ENCODE measurements around the gene MAP2.
"Not testable (repeated sequence)": the region's sequence is repeated elsewhere in the genome, so short reads cannot be mapped to it uniquely, and the experiment has no call there.

Gene MAP2

DNA sequence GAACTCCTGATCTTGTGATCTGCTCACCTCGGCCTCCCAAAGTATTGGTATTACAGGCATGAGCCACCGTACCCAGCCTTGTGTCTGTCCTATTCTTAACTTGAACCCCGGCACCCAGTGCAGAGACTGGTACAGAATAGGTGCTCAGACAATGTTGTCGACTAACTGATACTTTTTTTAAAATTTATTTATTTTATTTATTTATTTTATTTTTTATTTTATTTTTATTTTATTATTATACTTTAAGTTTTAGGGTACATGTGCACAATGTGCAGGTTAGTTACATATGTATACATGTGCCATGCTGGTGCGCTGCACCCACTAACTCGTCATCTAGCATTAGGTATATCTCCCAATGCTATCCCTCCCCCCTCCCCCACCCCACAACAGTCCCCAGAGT, 174.4 kb downstream of the MAP2 start:
- not testable (repeated sequence) for DNase-seq

DNA sequence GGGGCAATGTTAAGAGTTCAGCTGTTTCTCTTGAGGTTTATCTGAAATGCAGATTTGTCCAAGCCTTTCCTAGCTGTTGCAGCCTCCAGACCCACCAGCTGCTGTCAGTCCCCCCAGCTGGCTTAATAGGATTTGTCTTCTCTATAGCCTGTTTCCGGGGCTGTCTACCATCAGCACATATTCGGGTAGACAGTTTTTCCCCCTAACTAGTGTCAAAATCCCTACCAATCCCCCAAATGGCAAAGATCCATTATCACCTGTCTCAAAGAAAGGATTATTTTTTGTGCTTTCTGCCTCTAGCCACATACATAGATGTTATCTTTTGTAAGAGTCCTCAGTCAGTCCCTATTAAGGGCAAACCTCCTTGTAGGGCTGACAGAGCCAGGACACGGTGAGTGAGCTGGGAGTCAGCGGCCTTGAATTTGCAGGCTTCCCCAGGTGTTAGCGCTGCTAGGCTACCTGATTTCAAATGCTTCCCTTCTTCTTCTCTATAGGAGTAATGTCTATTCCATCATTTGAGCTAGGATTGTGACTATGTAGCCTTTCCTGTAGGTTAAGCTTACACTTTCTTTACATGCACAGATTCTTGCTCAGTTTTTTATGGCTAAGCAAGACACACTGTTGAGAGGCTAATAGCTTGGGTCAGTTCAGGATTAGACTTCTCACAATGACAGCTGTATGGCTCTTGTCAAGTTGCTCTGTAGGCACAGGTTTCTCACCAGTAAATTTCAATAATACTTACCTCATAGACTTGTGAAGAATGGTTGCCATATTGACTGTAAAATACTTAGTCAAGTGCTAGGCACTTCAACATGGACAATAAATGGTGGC, 176.7 kb downstream of the MAP2 start:
- no peak for DNase-seq

DNA sequence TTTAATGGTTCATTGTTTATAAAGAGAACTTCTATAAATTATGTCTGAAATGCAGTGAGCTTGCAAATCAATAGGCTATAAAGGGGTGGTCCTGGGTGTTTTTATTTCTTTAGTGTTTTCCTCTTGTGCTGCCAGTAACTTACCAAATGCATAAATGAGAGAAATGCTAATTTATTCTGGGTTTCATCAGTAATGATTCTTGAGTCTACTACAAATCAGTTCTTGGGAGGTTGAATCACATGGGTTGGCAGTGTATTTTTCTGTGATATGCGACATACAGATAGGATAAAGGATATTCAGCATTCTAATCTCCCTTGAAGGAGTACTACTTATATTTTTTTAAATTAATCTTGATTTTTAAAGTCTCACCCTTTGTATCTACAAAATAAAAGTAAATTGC, 177.7 kb downstream of the MAP2 start:
- DNase-seq = no peak

DNA sequence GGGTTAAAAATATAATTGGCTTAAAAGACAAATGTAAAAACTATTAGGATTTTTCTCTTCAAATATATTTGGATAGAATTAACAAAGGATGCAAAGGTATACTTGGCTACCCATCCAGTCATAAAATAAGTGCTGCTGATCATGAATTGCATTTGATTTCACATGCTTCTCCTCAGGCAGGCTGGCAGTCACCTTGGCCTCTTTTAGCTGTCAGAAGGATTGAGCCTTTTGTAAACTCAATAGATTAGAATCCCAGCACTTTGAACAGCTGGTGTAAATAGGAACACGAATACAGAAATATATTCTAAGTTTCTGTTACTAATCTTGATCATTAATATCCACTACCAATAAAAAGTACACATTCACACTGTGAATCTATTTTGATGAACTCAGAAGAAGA, 178.4 kb downstream of the MAP2 start:
- DNase-seq = no peak

DNA sequence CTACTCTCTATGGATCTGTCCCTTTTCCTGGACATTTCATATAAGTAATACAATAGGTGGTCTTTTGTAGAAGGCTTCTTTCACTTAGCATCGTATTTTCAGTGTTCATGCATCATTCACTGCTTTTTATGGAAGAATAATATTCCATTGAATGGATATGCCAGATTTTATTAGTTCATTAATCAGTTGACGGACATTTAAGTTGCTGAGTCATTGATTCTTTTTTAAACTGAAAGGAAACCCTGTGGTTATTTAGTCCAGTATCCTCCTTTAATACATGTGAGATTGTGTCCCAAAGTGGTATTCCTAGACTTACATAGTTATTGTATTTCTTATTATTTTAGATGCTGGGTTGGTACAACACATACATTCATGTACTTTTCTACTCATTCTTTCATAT, 185.7 kb downstream of the MAP2 start:
- no peak for DNase-seq

DNA sequence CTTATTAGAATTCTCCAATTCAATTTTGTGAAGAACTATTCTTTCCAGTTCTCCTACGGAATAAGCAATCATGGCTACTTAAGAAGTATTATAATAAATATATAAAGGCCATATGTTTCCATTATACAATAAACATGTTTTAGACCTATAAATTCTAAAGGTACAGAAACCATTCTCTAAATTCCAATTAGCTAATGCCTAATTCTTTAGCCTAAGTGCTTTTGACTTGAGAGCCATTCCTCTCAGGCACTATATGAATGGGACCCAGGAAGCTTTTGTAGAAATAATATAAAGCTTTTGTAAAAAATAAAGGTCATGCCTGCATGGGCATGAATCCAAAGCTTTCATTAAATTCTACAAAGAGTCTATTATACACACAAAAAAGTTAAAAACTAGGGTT, 186.8 kb downstream of the MAP2 start:
- no peak for DNase-seq

DNA sequence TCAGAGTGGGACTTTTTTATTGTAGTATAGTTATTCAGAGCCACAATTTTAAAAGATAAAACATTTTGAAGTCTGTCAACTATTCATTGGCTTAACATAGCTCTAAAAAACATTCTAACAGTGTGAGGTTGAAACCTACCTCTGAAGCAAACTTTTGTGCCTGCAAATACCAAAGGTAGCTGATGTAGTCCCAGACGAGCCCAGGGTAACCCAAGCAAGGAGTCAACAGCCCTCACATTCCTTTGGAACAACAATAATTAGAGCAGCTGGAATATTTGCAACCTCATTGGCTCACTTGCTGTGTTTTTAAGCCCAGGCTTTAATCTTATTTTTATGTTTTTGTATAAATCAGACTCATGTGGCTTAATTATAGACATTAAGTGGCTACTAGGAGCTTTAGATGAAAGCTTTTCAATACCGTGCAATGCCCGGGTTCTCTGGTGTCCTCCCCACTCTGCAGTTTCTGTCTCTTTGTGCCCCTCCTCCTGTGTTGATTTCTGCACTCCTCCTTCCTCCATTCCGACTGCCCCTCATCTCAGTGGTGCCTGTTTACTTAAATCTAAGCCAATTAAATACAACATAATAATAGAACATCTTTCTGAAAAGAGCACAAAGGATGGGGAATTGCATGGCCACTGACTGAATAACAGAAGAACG, 189.9 kb downstream of the MAP2 start:
- DNase-seq = no peak

DNA sequence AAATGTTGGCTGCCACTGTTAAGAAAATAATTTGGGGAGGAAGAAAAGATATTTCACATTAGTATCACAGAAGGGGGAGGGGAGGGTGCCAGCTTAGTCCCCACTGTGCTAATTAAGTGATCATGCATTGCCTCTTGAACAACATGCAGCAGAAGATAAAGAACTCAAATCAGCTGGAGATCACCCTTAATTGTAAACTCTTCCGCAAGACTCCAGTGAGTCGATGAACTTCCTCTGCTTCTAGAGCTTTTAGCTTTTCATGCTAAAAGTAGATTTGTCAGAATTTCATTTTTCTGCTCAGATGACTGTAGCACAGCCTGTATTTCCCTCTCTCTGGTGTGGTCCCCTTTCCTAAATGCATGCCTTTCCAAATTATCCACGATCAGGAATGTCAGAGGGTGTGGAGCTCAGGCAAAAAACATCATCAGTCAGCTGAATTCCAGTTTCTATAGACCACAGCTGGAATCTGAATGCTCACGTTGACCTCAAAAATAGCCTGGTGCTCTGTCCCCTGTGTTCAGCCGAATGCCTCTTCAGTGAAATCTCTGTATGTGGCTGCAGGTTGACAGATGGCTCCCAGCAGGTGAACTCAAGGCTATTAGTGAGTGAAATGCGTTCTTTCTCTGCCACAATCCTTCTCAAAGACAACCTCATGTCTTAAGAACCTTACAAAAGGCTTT, 191.0 kb downstream of the MAP2 start:
- no peak for DNase-seq

DNA sequence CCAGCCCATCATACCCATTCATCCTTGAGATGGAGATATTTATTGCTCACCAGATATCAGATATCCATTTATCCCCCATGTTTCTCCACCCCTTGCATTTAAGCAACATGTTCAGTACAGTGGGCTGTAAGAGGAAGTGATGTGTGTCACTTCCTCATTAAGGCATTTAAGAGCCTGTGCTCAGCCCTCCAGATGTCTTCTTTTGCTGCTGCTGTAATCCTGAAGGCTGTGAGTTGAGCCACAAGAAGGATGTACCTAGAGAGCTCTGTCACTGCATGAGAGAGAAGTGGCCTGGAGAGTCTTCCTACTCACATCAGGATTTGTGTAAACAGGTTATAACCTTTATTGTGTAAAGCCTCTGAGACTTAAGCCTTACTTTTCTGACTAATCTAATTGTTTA, 195.9 kb downstream of the MAP2 start:
- peak; percentile 75 for DNase-seq

DNA sequence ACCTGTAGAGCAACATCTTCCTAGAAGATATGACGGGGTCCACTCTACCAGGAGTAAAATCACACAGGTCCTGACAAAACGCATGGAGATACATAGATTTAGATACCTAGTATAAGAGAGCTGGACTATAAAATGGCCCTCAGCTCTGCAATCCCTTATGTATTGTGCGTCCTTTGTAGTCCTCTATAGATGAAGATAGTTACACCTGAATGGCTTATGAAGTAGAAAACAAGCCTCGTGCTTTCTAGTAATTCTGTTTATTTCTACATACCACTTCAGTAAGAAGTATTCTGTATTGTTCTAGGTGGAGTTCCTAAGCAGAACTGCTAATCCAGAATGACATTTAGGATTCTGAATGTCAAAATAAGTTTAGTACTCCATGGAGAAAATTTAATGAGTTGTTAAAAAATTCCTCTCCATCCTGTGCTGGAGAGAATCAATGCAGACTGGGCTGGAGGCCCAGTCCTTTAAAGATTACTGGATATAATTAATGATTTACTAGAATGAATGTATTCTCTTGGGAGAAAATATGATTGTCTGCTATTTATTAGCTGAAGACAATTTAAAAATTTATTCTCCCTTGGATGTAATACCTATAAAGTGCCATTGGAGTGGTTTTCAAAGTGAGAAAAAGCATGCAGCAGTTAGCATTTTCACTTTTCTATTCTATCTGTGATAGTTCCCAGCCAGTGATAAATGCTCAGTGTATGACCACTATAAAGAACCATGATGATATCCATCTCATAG, 200.5 kb downstream of the MAP2 start:
- DNase-seq = no peak

DNA sequence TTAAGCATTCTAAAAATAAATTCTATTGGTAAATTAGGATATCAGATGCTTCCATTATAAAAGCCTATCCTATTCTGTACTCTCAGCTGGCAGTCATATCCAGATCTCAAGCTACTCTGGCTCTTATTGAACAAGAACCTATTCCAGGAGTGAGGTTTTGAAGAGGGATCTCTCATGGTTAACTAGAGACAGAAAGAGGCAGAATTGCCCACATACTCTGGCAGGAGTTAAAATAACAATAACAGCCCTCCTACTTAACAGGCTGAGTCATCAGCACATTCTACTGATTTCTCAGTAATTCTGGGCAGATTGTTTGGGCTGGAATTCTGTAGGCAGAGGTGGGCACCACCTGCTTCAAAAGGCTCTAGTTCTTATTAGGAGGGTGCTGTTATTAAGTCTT, 205.8 kb downstream of the MAP2 start:
- no peak for DNase-seq

DNA sequence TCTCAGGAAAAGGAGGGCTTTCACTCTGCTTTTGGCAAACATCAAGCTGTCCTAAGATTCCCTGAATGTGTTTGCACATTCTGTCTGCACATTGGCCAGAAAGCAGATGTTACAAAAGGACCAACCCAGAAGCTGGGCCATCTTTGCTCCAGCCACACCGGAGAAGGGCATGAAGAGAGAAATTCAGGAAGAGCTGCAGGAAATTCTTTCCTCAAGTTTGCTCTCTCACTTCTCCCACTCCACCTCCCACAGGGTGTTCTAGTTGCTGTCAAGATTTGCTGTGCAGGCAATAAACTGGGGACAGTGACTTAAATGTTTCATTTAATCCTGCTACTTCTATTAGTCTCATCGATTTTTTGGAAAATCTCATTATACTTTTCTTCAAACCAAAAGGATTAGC, 210.1 kb downstream of the MAP2 start:
- no peak for DNase-seq

DNA sequence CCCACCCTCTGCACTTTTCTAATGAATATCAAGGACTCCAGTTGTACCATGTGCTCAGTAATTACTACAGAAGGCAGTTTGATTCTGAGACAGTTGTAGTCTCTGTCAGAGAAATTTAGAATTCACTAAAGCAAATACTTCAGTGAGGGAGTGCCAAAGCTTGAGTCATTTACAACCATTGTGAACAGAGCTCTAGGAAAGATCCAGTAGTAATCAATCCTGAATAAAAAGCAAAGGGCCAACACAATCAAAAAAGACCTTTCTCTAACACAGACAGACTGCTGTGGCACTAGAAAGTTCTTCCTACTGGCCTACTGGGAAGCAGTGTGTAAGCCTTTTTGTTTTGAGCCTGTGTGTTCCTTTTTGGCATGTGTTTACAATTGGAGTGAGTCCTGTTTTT, 212.2 kb downstream of the MAP2 start:
- no peak for DNase-seq

DNA sequence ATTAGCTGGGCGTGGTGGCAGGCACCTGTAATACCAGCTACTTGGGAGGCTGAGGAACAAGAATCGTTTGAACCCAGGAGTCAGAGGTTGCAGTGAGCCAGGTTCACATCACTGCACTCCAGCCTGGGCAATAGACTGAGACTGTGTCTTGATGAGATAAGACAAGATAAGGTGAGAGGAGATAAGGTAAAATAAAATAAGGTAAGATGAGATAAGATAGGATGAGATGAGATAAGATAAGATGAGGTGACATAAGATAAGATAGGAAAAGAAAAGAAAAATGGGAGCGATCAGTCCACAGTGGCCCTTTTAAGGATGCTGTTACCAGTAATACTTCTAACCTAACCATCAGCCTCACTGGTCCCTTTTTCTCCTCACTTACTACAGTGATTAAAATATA, 213.4 kb downstream of the MAP2 start:
- no peak for DNase-seq

DNA sequence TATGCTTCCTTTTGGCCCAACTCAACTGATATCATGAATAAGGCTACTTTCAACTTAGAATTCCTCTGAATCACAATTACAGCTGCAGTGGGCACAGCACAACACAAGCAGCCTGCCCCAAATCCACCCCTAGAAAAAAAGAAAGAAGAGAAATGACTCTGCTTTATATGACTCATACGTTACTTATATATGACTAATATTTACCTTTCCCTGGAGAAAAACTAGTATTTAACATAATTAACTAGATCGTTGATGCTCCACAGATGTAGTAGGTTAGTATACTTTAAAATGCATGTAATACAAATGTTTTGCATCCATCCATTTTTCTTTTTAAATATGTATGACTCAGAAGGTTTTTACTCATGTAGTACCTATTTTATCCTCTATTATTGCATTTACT, 214.5 kb downstream of the MAP2 start:
- no peak for DNase-seq

DNA sequence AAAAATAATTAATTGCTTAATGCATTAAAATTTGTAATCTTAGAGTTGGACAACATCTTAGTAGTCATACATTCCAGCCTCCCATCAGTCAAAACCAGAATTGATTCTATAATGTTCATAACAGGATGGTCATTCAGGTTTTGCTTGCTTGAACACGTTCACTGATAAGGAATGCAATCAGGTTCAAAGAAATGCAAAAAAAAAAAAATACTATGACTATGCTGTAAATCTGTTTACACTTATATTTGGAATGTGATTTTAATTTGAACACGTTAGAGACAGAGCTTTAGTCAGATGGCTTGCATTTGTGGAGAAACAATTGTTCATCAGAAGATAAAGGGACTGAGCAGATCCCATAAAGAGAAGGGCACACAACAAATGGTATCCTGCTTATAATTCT, 216.5 kb downstream of the MAP2 start:
- no peak for DNase-seq

DNA sequence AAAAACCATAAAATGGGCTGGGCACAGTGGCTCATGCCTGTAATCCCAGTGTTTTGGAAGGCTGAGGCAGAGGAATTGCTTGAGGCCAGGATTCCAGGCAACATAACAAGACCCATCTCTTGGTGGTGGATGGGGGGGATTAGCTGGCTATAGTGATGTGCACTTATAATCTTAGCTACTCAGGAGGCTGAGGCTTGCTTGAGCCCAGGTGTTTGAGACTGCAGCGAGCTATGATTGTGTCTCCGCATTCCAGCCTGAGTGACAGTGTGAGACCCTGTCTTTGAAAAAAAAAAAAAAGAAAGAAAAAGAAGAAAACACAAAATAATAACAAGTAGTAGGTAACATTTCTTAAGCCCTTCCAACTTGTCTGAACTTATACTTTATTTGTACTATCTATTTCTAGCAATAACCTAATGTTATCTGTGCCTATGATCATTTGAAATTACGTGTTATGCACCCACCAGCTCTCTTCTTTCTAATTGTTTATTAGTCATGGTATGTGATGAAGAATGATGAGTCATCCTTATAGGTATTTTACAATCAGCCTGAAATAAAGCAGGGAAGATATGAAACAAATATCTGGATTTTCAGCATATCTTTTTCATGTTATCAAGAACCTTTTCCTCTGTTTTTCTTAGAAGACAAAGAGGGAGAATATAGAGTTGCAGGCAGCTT, 218.4 kb downstream of the MAP2 start:
- DNase-seq = no peak

DNA sequence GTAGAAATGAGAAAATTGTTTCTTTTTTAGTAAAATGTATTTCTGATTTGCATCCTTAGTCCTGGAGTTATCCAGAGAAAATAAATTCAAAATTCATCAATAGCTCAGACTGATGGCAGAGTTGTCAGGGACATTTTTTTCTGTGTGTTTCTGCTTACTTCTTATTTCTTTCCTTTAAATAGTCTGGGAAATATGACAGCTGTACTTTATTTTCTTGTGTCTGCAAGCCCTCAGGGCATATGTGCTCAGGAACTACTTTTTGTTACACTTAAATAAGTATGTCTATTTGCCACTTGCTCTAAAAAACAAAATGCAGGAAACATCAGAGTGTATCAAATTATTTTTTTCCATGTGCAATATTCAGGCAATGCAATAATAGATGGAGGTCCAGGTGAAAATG, 221.0 kb downstream of the MAP2 start:
- no peak for DNase-seq

DNA sequence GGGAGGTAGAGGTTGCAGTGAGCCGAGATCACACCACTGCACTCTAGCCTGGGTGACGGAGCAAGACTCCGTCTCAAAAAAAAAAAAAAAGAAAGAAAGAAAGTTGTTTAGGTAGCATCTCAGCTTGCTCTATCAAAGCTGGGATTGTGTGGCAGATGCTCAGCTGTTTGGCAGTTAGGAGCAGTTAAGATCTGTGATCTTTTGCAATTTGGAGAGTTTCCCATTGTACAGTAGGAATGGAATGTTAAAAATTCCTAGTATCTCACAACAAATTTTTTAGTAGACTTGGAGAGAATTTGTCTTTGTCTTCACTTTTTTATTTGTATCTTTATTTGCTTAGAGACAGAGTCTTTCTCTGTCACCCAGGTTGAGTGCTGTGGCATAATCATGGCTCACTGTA, 224.9 kb downstream of the MAP2 start:
- no peak for DNase-seq

DNA sequence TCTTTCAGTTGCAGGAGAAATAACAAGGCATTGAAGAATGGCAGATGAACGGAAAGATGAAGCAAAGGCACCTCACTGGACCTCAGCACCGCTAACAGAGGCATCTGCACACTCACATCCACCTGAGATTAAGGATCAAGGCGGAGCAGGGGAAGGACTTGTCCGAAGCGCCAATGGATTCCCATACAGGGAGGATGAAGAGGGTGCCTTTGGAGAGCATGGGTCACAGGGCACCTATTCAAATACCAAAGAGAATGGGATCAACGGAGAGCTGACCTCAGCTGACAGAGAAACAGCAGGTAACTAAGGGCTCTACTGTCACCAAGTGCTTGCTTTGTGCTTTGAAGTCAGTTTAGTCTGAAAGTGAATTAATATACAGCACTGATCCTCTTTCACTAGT, 229.3 kb downstream of the MAP2 start:
- no peak for DNase-seq

DNA sequence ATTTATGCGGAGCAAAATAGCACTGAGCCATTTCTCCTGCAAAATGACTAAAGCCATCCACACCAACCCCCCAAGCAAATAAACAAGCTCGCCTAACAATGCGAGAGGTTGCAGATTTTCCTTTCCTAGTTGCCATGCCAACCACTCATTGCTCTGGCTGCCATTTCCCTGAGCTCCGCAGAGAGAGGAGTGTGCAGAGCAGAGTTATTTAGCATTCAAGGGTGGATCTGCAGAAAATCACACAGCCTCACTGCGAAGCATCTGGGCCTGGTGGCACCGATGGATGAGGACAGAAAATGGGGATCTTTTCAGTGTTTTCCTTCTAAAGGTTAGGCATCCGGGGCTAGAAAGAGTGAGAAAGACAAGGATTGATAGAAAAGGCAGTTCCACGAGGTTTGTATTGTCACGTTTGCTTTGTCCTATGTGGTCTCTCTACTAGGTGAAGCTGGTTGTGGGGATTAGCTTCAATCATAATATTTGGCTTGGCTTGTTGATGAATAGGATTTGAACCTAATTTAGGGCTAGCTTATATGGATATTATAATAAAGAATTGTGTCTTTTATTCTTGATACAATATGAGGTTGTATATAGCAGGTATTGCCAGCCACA, 237.5 kb downstream of the MAP2 start:
- DNase-seq = no peak

DNA sequence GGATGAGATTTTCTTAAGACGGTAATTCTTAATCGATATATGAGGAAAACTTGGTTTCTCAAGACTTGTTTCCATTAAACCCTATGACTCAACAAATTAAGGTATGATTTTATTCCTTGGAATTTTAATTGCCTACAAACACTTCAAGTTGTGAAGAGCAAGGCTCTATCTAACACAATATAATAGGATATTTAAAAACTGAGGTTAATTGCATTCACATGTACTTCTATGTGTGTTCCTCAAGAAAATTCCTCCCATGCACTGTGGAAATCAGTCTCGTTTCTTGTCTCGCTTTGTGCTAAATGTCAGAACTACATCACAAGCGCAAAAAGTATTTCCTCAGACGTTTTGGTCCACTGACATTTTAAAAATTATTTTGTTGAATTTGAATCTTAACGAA, 238.2 kb downstream of the MAP2 start:
- no peak for DNase-seq

All from hematopoietic multipotent progenitor cell treated with erythropoietin and hydrocortisone succinate and interleukin-3 and kit ligand, for 4 days (in vitro differentiated cells).